K562 (cell line): Measurements from ENCODE around the gene MAP4K1.
A peak's percentile ranks its signal among the peaks of the same experiment; 100 is the strongest.

Experiments
- CHD4 ChIP-seq: fragments of 200-600 bp; sonication (generic); IDR thresholded peaks from 3 replicates; pipeline ENCODE4 v1.6.1; 2012; ENCODE audit warnings: low read depth, mild to moderate bottlenecking, mixed read lengths, low read length, inconsistent platforms; ENCODE audit not compliant: insufficient read depth, insufficient replicate concordance, poor library complexity, severe bottlenecking
- CTCF ChIP-seq, 3 experiments: IDR thresholded peaks in 2 of 3; conservative IDR thresholded peaks in 1 of 3; 2 replicates each; pipeline ENCODE4 v1.5.1; 2011 to 2012; ENCODE audit warnings: low read length in 3 of 3, mild to moderate bottlenecking in 3 of 3, control low read depth in 2 of 3, improper control_type of control experiment in 1 of 3, inconsistent platforms in 1 of 3, low read depth in 1 of 3, mixed read lengths in 1 of 3, moderate library complexity in 1 of 3; ENCODE audit not compliant: insufficient read depth in 2 of 3
- E4F1 ChIP-seq: fragments of 250-450 bp; sonication (Bioruptor Pico); IDR thresholded peaks from 2 replicates; pipeline ENCODE4 v1.5.0; 2021; ENCODE audit warnings: mild to moderate bottlenecking, borderline replicate concordance
- SMAD3 ChIP-seq: fragments of 450-650 bp; formaldehyde crosslinking; conservative IDR thresholded peaks from 2 replicates; pipeline ENCODE4 v1.4.0; 2020; ENCODE audit warnings: mild to moderate bottlenecking
- ZKSCAN1 ChIP-seq: fragments of 150-350 bp; IDR thresholded peaks from 2 replicates; pipeline ENCODE4 v1.6.1; 2016; ENCODE audit warnings: low read depth, low read length
- ZNF143 ChIP-seq: sonication (generic); formaldehyde crosslinking; IDR thresholded peaks from 2 replicates; pipeline ENCODE4 v1.9.0; 2022; ENCODE audit warnings: mild to moderate bottlenecking, missing genetic modification reagents
- ZNF239 ChIP-seq: fragments of 250-450 bp; sonication (Bioruptor Pico); IDR thresholded peaks from 2 replicates; pipeline ENCODE4 v1.4.0; 2020; ENCODE audit warnings: mild to moderate bottlenecking

- TF ChIP-seq SMAD3 (CRISPR knock-in tag) (no peak), ZNF239 (CRISPR knock-in tag) (no peak), ZNF143 (CRISPR knock-in tag) (no peak), E4F1 (no peak), CHD4 (no peak), ZKSCAN1 (0 out of 2 replicates have a peak, but pooled peaks have one; percentile 39), CTCF (IDR thresholded peaks at IDR 0.05 in 2 of 3, conservative IDR thresholded peaks at IDR 0.05 in 1 of 3; ENCODE audit: insufficient read depth in 2 of 3, low read depth in 1 of 3, low read length in 3 of 3) (no peak; a peak in 1 of 6 replicates)
Measured at GRCh38 chr19:38544569-38545315, 73.0 kb downstream of the MAP4K1 start.
